GM19395 (cell line): Measurements from ENCODE around the gene PCK2.

ENCODE experiments used
- ATAC-seq: cut with Tn5 transposase; IDR thresholded peaks from one replicate; pipeline ENCODE4 v1.9.1; 2021; ENCODE audit warnings: mild to moderate bottlenecking, moderate library complexity; ENCODE audit not compliant: unreplicated experiment

PCK2 gene

DNA sequence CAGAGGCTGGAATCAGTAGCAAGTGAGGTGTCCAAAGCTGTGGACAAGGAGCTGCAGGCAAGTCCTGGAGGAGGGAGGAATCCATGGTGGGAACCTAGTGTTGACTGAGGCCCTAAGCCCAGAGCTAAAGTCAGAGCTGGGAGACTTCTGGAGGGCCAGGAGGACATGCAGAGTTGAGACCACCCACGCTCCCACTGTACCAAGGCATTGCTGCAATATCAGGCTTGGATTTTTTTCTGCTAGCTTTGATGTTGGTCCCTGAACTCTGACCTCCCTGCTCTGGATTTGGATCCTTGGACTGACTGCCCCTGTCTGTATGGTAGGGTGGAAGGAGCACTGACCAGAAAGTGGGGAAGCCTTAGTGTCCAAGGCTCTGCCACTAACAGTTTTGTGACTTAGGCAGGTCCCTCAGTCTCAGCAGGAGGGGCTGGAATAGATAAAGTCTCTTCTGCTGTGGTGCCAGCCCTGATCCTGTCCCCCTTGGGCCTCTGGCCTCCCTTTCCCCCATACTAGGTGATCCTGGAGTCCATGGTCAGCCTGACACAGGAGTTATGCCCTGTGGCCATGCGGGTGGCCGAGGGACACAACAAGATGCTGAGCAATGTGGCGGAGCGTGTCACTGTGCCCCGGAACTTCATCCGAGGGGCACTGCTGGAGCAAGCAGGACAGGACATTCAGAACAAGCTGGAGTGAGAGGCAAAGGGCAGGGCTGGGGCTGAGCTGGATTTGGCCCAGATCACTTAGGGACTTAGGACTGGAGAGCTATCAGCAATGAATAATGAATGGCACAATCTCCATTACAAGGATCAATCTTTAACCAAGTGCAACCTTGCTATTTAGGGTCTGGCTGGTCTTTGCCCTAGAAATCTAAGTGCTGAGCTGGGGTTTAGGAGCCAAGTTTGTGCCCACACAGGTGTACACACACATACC is 32.9 kb upstream of the PCK2 start:
- no peak for ATAC-seq

DNA sequence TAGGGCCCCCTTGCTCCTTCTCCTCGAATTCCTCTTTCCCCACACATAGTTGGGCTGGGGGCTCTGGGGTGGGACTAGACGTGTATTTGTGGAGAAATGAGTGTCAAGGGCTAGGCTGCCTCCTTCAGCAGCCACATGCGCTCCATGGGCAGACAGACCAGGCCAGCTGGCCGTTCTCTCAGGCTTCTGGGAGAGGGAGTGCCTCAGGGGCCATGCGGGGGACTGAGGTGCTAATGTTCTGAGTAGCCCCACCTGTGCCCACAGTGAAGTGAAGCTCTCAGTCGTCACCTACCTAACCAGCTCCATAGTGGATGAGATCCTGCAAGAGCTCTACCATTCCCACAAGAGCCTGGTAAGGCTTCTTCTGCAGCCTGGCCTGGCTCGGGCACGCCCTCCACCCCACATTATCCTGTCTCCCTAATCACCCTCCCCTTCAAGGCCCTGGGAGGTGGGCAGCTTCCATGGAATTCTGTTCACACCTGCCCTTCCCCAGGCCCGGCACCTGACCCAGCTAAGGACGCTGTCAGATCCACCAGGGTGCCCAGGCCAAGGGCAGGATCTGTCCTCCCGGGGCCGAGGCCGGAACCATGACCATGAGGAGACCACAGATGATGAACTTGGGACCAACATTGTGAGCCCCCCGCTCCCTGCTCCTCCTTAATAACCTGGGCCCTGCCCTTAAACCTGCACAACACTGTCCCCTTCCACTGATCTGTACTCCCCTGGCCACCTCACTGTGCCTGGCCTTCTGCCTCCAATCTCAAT is 31.7 kb upstream of the PCK2 start:
- no peak for ATAC-seq

DNA sequence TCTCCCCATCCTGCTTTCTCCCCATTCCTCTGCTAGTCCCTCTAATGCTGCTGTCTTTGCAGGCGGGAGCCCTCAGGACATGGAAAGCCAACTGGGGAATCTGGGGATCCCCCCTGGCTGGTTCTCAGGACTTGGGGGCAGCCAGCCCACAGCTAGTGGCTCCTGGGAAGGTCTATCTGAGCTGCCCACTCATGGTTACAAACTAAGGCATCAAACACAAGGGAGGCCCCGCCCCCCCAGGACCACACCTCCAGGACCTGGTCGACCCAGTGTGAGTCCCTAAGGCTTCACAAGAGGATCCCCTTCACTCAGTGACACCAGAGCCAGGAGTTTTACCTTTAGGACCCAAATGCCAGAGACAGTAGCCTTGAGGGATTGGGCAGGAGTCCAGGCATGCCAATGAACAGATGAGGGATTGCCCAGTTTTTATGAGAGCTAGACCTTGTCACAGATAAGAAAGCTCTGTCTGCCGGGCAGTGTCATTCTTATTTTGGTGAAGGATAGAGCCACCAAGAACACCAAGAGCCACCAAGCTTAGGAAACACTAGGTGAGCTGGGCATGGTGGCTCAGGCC is 30.8 kb upstream of the PCK2 start:
- ATAC-seq, result no peak

DNA sequence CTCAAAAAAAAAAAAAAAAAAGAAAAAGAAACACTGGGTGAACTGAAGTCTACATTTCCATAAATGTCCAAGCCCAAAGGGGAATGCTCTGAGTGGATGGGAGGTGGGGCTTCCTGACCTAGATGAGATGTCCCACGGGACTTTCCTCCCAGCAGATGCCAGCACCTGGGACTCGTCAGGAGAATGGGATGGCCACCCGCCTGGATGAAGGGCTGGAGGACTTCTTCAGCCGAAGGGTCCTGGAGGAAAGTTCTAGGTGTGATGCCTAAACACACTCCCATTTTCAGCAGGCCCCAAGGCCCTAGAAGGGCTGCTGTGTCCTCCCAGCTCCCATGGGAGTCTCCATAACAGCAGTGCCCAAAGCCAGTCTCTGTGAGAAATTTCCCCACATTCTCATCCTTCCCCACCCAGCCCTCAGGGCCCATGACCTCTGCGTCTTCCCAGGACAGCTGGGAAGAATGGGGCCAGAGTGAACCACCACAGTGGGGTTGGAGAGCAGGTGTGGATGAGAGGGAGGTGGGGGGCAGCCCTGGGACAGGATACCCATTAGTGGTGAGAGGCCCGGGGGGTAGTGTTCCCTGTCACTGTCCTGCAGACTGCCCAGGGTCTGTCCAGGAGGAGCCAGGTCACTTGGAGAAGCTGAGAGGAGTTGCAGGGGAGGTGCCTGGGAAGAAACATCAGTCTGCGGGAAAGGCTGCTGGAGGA is 29.9 kb upstream of the PCK2 start:
- ATAC-seq, result no peak

DNA sequence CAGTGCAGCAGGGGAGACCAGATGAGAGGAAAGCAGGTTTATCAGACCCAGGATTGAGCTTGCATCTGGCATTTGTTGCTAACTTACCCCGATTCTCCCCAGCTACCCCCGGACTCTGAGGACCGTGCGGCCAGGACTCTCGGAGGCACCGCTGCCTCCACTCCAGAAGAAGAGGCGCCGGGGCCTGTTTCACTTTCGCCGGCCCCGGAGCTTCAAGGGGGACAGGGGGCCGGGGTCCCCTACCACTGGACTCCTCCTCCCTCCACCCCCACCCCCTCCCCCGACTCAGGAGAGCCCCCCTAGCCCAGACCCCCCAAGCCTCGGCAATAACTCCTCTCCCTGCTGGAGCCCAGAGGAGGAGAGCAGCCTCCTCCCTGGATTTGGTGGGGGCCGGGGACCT is 29.3 kb upstream of the PCK2 start:
- no peak for ATAC-seq

DNA sequence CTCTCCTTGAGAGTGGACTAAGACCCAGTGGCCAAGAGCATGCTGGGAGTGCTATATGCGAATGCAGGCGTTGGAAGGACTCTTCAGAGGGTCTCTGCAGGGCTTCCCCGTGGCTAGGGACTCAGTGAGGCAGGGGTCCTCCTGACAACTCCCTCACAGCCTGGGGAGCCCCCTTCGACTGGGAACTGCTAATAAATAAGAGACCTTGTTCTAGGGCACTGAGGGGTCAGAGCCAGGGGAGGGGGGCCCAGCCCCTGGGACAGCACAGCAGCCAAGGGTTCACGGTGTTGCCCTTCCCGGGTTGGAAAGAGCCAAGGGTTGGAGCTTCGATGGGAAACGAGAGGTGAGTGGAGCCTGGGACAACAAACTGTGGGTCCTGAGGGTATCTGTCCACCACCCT is 28.7 kb upstream of the PCK2 start:
- ATAC-seq, result no peak

DNA sequence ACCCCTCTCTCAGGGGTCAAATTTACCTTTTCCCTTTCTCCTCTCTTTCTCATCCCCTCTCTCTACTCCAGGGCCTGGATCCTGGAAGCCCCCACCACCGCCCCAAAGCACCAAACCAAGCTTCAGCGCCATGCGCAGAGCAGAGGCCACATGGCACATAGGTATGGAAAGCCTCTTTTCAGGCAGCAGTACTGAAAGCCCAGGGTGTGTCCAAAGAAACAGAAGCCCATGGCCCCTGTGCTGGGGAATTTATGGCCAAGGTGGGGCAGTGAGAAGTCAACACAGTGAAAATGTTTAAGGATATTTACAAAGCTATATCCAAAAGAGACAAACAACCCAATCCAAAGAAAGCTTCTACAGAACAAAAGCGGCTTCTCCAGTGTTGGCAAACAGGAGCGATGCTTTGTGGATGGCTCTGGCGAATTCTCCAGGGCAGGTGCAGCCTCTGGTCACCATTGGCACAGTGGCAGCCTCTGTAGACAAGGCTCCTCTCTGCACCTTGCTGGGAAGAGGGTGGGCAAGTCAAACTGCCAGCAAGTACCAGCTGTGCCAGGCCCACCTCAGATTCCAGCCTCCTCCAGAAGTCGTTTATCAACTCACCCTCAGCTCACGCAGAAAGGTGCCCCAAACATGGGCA is 27.5 kb upstream of the PCK2 start:
- ATAC-seq, result no peak

DNA sequence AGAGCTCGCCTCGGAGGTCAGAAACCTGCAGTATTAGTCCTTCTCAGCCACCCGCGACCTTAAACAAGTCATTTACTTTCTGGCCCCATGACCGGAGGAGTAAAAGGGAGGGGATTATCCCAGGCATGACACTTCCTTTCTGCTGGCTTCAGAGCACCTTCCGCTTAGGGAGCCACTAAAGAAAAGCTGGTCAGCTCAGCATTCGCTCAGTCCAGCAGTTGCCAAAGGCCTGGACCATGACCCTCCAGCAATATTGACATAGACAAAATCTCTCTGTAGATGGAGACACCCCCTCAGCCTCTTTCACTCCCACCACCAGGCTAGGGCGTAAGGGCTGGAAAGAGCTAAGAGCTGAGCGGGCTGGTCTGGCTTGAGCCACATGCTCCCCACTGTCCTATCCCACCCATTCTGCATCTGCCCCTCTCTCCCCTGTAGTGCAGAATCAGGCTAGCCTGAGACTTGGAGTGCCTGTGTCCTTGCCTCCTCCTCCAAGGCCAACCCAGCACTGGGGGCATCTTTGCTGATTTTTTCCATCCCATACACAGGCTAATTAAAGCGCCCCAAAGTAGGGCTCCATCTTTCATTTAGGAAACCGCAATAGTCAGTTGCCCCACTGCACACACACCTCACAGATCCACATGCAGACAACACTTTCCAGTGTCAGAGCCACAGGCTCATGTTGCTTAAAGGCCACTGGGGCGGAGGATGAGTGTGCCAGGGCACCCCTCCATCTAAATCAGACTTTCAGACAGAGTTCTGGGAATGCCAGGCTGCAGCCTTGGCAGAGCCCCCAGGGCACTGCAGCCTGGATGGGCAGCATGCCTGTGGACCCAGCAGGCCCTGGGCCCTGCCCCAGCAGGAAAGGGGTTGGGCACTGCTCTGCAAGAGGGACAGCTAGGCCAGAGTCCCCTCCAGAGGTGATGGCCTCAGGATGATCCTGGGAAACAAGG is 26.7 kb upstream of the PCK2 start:
- no peak for ATAC-seq

DNA sequence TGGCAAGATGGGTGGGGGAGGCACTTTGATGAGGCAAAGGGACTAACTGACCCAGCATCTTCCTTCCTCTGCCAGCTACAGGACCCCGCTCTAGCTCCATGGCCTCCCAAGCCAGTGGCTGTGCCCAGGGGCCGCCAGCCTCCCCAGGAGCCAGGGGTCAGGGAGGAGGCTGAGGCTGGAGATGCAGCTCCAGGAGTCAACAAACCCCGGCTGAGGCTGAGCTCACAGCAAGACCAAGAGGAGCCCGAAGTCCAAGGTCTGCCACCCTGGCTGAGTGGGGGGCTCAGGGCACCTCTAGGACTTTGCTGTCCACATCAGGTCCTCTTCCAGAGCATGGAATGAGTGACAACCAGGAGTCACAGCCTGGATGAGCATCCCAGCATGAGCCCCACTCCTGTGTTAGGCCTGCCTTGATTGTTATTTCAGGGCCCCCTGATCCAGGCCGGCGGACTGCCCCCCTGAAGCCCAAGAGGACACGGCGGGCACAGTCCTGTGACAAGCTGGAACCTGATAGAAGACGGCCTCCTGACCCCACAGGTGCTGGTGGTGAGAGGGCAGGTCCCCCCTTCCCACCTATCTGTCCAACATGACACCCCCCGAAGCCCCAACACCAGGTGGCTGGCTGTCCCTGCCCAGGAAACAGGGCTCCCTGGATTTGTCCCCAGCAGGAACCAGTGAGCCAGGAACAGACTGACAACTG is 25.2 kb upstream of the PCK2 start:
- no peak for ATAC-seq

DNA sequence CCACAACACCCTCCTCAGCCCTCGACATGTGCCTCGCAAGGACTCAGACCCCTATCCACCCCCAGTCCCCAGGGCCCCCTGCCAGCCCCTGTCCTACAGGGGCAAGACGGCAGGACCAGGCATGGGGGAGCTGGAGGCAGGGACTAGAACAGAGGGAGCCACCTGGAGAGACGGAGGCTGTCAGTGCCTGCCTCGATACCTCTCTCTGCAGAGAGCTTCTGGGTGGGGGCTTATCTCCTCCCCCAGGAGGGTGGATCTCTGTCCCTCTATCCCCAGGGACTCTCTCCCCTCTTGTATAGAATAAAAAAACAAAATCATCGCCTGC is 24.7 kb upstream of the PCK2 start:
- no peak for ATAC-seq

DNA sequence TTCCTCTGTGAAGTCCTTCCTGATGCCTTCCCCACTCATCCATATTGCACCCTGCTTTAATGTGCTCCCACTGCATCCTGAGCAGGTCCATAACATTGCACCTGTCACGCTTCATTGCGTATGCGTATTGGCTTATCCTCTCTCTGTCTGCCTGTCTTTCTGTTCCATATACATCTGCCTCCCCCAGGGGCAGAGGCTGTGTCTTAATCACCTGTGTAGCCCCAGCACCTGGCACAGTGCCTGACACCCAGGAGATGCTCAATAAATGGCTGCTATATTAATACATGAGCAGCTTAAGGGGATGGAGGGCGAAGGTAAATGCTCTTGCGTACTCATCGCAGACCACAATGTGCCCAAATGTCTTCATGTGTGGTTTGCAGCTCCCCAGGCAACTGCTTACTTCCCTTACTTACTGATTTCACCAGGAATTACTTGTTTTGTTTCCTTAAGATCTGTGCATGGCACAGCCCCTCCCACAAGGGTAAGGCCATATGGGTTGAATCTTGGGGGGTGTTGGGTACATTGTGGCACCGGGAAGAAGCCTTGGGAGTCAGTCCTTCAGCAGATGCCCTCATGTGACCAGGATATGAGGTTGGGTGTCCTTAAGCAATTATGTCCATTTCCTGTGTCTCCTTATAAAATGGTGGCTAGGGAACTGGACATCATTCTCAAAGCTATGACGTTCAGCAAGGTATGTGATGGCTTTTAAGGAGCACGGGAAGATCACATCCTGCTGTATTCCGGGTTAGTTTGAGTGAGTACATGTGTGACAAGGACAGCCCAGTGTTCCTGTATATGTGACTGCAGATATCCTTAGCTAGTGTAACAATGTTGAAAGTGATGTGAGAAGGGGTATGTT is 23.6 kb upstream of the PCK2 start:
- no peak for ATAC-seq

DNA sequence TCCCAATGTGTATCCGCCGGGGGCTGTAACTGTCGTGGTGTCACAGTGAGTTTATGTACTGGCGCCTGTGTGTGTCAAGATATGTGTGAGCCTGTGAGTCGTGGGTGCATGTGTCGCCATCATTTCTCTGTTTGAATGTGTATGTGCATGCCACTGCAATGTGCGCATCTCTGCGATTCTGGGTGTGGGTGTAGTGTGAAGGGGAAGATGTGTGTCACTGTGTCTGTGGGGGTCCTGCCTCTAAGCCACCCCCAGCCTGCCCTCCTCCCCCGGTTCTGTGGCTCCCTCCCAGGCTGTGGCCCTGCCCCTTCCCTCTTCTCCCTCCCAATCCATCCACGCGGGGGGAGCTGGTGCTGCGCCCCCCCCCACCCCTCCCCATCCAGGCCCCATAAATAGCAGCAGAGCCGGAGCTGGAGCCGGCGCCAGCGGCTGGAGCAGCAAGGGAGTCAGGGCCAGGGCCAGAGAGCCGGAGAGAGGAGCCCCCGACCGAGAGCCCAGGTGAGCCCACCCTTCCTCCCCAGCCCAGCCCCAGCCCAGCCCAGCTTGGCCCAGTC is 22.9 kb upstream of the PCK2 start, which contains the start of gene CPNE6:
CPNE6 (plus strand) TSS at position 419 of the 554 bp plus-strand sequence. CDS start 1,375 bp downstream, outside the sequence.
- no peak for ATAC-seq

DNA sequence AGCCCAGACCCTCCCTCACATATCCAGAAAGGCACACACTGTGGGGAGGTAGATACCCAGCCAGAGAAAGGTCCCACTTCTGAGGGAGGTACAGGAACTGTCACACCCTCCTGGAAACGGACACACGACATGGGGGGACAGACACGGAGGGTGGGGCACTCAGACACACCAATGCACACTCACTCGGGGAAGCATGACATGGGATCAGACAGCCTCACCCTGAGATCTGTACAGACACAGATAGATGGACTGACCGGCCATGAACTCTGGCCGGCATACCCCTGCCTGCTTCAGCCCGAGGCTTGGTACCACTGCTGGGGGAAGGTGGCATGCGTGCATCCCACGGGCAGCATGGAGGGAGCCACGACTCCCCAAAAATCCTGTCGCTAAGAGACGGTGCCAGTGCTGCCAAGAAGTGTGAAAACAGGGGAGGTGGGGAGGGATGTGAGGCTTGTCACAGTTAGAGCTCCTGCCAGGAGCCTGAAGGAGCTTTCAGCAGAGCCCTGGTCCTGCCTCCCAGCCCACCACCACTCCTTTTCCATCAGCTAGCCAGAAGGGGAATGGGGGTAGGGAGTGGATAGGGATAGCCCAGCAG is 22.2 kb upstream of the PCK2 start:
- ATAC-seq, result no peak

DNA sequence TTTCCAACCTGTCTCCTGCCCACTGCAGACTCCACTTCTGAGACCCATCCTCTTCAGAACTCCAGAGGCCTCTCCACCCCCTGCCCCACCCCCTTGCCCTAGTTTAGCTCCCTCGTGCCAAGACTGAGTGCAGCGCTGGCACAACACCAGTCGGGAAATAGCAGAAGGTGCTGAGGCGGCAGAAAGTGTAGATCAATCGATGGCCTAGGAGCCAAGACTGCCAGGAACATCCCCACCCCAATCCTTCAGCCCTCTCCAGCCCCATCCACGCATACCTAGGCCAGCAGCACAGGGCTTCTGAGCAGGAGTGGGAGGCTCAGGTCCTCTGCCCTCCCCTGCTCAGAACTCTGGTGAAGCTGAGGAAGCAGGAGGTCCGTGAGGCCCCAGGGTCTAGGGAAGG is 21.7 kb upstream of the PCK2 start:
- no peak for ATAC-seq

DNA sequence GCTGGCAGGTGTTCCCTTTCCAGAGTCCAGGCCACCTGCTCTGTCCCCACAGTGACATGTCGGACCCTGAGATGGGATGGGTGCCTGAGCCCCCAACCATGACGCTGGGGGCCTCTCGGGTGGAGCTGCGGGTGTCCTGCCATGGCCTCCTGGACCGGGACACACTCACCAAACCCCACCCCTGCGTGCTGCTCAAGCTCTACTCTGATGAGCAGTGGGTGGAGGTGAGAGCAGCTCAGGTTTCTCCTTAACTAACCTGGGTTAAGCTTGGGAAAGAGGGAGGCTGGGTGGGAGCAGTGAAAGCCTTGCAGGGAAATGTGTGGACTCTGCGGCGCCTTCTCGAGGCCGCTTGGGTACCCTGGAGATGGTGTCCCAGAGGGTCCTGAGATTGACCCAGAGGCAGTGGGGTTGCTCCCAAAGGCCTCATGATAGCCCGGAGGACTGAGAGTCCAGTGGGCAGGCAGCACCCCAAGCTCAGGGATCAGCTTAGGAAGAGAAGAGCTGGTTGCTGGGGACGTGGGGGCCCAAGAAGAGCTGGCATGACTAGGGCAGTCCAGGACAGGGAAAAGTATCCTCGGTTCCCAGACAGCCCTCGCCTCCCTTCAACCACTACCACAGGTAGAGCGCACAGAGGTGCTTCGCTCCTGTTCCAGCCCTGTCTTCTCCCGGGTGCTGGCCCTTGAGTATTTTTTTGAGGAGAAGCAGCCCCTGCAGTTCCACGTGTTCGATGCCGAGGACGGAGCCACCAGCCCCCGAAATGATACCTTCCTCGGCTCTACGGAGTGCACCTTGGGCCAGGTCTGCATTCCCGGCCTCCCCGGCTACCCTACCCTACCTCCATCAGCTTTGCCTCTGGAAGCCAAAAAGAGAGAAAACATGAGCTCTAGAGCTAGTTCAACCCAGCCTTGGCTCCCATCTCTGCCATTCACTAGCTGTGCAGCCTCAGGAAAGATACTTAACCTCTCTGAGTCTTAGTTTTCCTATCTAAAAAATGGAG is 20.9 kb upstream of the PCK2 start:
- no peak for ATAC-seq
